OCI-LY1 (cell line): ENCODE data around the gene ETV6.

ENCODE experiments used
- CTCF ChIP-seq: fragments of 200-600 bp; sonication (generic), shearing (Covaris generic); IDR thresholded peaks from 2 replicates; pipeline ENCODE4 v1.5.1; 2017; ENCODE audit warnings: mild to moderate bottlenecking, antibody characterized with exemption, low read length, moderate library complexity, mixed read lengths
- EZH2 ChIP-seq: fragments of 200-600 bp; sonication (generic), shearing (Covaris generic); IDR thresholded peaks from 2 replicates; pipeline ENCODE4 v1.8.0; 2017; ENCODE audit warnings: borderline replicate concordance, mixed run types, mild to moderate bottlenecking, antibody characterized with exemption, low read length, moderate library complexity, mixed read lengths

GRCh38 chr12:11884116-11884515, 234.6 kb downstream of the ETV6 start:
- TF ChIP-seq CTCF (no peak), EZH2 (no peak)
